ENCODE measurements around the gene STRA8. TPM values are rescaled to one million over a fixed set of nuclear protein-coding genes. Genes with fewer than 3 reads are reported as not detected.

Gene STRA8
- polyA plus RNA-seq, 1 donor from 2014 or later: not detected

DNA sequence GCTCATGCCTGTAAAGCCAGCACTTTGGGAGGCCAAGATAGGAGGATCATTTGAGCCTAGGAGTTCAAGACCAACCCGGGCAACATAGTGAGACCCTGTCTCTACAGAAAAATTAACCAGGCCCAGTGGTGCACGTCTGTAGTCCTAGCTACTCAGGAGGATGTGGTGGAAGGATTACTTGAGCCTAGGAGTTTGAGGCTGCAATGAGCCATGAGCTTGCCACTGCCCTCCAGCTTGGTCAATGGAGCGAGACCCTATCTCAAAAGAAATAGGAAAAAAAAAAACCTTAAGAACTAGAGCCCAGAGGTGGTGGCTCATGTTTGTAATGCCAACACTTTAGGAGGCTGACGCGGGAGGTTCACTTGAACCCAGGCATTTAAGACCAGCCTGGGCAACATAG, 2.2 kb downstream of the STRA8 start:
- Histone ChIP-seq H3K9ac (ENCODE audit: low read length) (no peak overlapping the region), H3K27ac (ENCODE audit: low read length) (no peak overlapping the region), H3F3A (ENCODE audit: insufficient read depth, low read length, poor library complexity, severe bottlenecking) (no peaks in the 10 kb centered on the region), H3K36me3 (ENCODE audit: insufficient read depth, low read length) (no peaks in the 10 kb centered on the region), H3K9me3 (ENCODE audit: low read length) (no peaks in the 10 kb centered on the region), H3K4me3 (ENCODE audit: low read length) (no peak overlapping the region), H3K27me3 (ENCODE audit: insufficient read depth, low read depth, low read length) (no peaks in the 10 kb centered on the region), H3K4me2 (ENCODE audit: low read length) (no peak overlapping the region), H2AFZ (ENCODE audit: low read depth, low read length) (no peak overlapping the region), H3K9me2 (ENCODE audit: insufficient read depth, low read length) (no peaks in the 10 kb centered on the region), H4K20me1 (ENCODE audit: insufficient read depth) (no peaks in the 10 kb centered on the region), H3K79me2 (replicated peaks; ENCODE audit: insufficient read depth, low read length) (no peaks in the 10 kb centered on the region)
- TF ChIP-seq POLR2AphosphoS5 (IDR thresholded peaks at IDR 0.05) (no peak), SMC3 (conservative IDR thresholded peaks at IDR 0.05; ENCODE audit: poor library complexity) (no peak), CTCF (IDR thresholded peaks at IDR 0.05; ENCODE audit: poor library complexity, severe bottlenecking) (no peak), MXI1 (conservative IDR thresholded peaks at IDR 0.05; ENCODE audit: poor library complexity, severe bottlenecking) (no peak), RAD21 (conservative IDR thresholded peaks at IDR 0.05) (no peak), REST (IDR thresholded peaks at IDR 0.05; ENCODE audit: borderline replicate concordance) (no peak), TAF1 (IDR thresholded peaks at IDR 0.05; ENCODE audit: low read depth) (no peak), EP300 (conservative IDR thresholded peaks at IDR 0.05; ENCODE audit: poor library complexity, severe bottlenecking) (no peak), EZH2 (IDR thresholded peaks at IDR 0.05; ENCODE audit: borderline replicate concordance, insufficient read depth, low read length, poor library complexity, severe bottlenecking) (no peak)

DNA sequence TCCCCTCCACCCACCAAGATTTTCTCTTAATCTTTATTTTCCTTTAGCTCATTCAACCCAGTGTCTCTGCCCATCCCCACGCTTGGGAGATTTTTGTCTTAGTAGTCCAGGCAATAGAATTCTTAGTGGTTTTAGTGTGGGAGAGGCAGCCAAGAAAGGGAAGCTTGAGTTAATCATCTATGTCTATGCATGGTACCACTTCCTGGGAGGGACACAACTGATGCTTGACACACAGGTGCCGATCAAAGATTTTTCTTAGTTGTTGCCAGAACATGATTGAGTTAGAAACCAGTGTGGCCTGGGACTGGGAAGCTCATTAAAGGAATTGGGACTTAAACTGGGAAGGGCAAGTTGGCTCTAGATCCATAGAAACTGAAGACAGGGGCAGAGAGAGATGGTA, 3.1 kb downstream of the STRA8 start:
- Histone ChIP-seq H4K20me1 (ENCODE audit: insufficient read depth) (no peaks in the 10 kb centered on the region), H3K9me3 (ENCODE audit: low read length) (no peaks in the 10 kb centered on the region), H3K9ac (ENCODE audit: low read length) (no peak overlapping the region), H3K4me3 (ENCODE audit: low read length) (no peak overlapping the region), H3F3A (ENCODE audit: insufficient read depth, low read length, poor library complexity, severe bottlenecking) (no peaks in the 10 kb centered on the region), H3K36me3 (ENCODE audit: insufficient read depth, low read length) (no peaks in the 10 kb centered on the region), H2AFZ (ENCODE audit: low read depth, low read length) (no peak overlapping the region), H3K9me2 (ENCODE audit: insufficient read depth, low read length) (no peaks in the 10 kb centered on the region), H3K27ac (ENCODE audit: low read length) (no peak overlapping the region), H3K4me2 (ENCODE audit: low read length) (no peak overlapping the region), H3K79me2 (replicated peaks; ENCODE audit: insufficient read depth, low read length) (no peaks in the 10 kb centered on the region), H3K27me3 (ENCODE audit: insufficient read depth, low read depth, low read length) (no peaks in the 10 kb centered on the region)
- TF ChIP-seq MXI1 (conservative IDR thresholded peaks at IDR 0.05; ENCODE audit: poor library complexity, severe bottlenecking): no peak
- TF ChIP-seq SMC3 (conservative IDR thresholded peaks at IDR 0.05; ENCODE audit: poor library complexity): no peak
- no peak for TF ChIP-seq POLR2AphosphoS5 (IDR thresholded peaks at IDR 0.05)
- no peak for TF ChIP-seq RAD21 (conservative IDR thresholded peaks at IDR 0.05)
- TF ChIP-seq CTCF (IDR thresholded peaks at IDR 0.05; ENCODE audit: poor library complexity, severe bottlenecking): no peak
- no peak for TF ChIP-seq TAF1 (IDR thresholded peaks at IDR 0.05; ENCODE audit: low read depth)
- TF ChIP-seq EP300 (conservative IDR thresholded peaks at IDR 0.05; ENCODE audit: poor library complexity, severe bottlenecking): no peak
- no peak for TF ChIP-seq REST (IDR thresholded peaks at IDR 0.05; ENCODE audit: borderline replicate concordance)
- TF ChIP-seq EZH2 (IDR thresholded peaks at IDR 0.05; ENCODE audit: borderline replicate concordance, insufficient read depth, low read length, poor library complexity, severe bottlenecking): no peak

All from neural cell (in vitro differentiated cells).